ENCODE measurements around the gene ENO2. TPM values are rescaled to one million over a fixed set of nuclear protein-coding genes. Genes with fewer than 3 reads are reported as not detected.

ENO2 gene
- total RNA-seq, 1 experiment from 2014 or later = 13.4 TPM

DNA sequence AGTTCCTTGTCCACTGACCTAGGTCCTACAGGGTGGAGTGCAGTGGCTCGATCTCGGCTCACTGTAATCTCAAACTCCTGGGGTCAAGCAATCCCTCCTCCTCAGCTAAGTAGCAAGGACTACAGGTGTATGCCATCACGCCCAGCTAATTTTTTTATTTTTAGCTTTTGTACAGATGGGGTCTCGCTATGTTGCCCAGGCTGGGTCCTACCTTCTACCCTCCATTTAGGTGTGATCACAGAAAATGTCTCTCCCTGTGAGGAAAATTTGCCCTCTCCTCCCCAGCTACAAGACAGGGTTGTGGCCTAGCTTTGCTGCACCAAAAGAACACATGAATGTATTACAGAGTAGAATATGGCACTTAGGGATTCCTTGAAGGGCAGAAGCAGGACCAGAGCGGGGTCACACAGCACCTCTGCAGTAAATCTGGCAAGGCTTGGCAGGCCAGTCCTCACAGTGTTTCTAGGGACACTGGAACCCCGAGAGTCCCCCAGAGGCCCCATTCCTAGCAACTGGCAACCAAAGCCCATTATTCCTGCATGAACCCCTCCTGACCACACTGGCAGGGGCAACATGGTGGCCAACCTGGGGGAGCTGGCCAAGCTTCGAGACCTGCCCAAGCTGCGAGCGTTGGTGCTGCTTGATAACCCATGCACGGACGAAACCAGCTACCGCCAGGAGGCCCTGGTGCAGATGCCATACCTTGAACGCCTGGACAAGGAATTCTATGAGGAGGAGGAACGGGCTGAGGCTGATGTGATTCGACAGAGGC is 2.0 kb upstream of the ENO2 start:
- no peak for DNase-seq (ENCODE audit: low read depth)

DNA sequence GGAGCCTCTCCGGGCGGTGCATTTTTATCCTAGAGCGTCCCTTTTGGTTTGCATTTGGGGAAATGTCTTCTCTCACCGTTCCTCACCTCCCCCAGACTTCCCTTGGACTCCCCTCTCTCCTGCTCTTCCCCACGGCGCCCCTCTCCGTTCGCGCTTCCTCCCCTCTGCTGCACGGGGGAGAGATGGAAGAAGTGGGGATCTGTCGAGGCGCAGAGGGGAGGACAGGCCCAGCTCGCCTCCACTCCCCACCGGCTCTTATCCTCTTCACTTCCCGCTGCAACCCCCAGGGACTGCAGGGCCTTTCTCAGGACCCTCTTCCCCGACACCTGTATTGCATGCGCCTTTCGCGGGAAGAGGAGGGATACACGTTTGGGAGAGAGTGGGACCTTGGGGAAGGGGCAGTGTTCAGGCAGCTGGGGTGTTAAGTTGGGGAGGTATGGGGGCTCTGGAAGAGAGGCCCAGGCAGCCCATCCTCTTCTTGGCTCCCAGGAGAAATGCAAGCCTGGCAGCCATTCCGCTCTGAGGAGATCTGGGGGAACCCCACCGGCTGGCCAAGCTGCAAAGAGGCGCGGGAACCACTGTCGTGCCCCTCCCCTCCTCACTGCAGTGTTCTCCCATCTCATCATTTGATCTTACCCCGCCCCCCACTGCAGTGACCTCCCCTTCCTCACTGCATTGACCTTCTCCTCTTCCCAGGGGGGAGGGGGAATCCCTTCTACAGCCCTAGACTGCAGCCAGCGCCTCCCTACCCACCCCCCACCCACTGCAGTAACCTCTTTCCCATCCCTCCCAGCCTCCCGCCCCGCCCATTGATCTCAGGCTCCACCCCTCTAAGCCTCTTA is 788 bp downstream of the ENO2 start:
- DNase-seq (ENCODE audit: low read depth) = no peak

DNA sequence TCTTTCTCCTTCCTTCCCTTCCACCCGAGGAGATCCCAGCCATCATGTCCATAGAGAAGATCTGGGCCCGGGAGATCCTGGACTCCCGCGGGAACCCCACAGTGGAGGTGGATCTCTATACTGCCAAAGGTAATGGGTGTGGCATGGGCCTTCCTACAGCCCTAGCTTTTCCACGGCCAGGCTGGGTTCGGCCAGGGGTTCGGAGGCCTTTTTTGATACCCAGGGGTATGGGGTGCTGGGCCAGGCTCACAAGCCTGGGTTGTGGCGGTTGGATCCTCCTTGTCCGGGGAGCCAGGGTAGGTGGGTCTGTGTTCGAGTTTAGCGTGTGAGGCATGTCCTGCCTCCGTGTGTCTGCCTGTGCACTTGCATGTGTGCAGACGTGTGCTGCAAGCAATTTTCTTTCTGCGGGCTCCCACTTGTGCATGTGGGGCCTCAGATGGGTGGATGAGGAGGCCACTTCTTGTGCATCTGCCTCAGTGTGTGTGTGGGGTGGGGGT is 1.5 kb downstream of the ENO2 start:
- DNase-seq (ENCODE audit: low read depth) = no peak

DNA sequence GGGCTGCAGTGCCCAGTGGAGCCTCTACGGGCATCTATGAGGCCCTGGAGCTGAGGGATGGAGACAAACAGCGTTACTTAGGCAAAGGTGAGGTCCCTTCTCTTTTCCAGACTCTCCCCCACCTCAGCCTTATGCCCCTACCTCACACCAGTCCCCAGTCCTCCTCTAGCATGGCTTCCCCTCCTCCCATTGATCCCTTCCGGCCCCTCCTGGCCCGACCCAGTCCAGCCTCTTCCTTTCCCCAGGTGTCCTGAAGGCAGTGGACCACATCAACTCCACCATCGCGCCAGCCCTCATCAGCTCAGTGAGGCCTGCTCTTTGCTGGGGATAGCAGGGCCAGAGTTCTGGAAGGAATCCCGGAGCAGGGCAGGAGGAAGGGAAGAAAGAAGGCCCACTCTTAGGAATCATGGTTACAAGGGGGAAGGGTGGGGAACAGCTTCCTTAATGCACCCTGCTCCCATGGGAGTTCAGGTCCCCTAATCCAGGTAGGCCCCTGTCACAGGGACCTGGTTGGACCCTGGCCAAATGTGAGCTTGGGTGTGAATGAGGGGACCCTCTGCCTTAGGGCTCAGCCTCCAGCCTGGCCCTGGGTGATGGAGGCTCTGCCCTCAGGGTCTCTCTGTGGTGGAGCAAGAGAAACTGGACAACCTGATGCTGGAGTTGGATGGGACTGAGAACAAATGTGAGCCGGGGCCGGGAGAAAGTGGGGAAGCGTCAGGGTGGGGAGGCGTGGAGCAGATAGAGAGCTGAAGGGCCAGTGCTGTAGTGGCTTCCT is 2.2 kb downstream of the ENO2 start:
- DNase-seq (ENCODE audit: low read depth) = no peak

DNA sequence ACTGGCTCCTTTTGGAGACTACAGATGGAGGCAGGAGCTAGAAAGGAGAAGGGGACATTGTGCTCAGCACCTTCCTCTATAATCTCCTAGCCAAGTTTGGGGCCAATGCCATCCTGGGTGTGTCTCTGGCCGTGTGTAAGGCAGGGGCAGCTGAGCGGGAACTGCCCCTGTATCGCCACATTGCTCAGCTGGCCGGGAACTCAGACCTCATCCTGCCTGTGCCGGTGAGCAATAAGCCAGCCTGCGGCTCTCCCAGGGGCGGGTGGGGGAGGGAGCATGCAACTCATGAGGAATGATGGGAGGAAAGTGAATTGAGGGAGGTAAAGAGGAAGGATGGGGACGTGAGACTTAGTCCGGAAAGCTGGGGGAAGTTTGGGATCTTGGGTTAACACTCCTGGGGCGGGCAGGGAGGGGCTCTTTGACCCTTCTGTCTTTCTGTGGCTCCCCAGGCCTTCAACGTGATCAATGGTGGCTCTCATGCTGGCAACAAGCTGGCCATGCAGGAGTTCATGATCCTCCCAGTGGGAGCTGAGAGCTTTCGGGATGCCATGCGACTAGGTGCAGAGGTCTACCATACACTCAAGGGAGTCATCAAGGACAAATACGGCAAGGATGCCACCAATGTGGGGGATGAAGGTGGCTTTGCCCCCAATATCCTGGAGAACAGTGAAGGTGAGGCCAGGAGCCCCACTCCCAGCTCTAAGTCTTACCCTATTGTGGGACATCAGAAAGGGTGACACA is 3.3 kb downstream of the ENO2 start:
- DNase-seq (ENCODE audit: low read depth) = peak; percentile 58

DNA sequence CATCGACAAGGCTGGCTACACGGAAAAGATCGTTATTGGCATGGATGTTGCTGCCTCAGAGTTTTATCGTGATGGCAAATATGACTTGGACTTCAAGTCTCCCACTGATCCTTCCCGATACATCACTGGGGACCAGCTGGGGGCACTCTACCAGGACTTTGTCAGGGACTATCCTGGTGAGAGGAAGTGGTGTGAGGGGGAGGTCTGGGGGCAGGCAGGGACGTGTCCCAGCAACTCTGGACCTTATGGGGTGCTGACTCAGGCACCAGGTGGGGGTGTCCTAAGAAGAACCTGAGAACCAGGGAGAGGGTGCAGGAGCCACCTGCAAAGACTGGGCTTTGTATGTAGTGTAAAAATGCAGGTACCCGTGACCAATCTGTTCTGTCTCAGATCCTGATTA is 5.2 kb downstream of the ENO2 start:
- DNase-seq (ENCODE audit: low read depth) = no peak

GRCh38 chr12:6921539-6921938 is 7.2 kb downstream of the ENO2 start:
- no peak for DNase-seq (ENCODE audit: low read depth)

- DNase-seq (ENCODE audit: low read depth) = no peak
Observed at GRCh38 chr12:6921996-6922946, 7.9 kb downstream of the ENO2 start.

- DNase-seq (ENCODE audit: low read depth) = no peak
Observed at GRCh38 chr12:6923003-6923732, 8.8 kb downstream of the ENO2 start.

- no peak for DNase-seq (ENCODE audit: low read depth)
Observed at GRCh38 chr12:6923851-6924250, 9.5 kb downstream of the ENO2 start.

GRCh38 chr12:6925239-6925539 is 10.8 kb downstream of the ENO2 start:
- DNase-seq (ENCODE audit: low read depth) = no peak

- DNase-seq (ENCODE audit: low read depth) = peak; percentile 91
Observed at GRCh38 chr12:6925540-6926279, 11.3 kb downstream of the ENO2 start.

GRCh38 chr12:6927379-6928021 is 13.1 kb downstream of the ENO2 start, which contains the start of gene ATN1:
Gene ATN1 (plus strand): TSS chr12:6927959. CDS start chr12:6934002, 6,043 bp downstream.
- peak; percentile 74 for DNase-seq (ENCODE audit: low read depth)

- no peak for DNase-seq (ENCODE audit: low read depth)
Observed at GRCh38 chr12:6928022-6928702, 13.8 kb downstream of the ENO2 start.

GRCh38 chr12:6928703-6929407 is 14.5 kb downstream of the ENO2 start:
- no peak for DNase-seq (ENCODE audit: low read depth)

- no peak for DNase-seq (ENCODE audit: low read depth)
Observed at GRCh38 chr12:6929466-6930452, 15.4 kb downstream of the ENO2 start.

Measured in Daoy (cell line).